A673 (cell line): ENCODE results near the gene BMP8B. TPM values are rescaled to one million over a fixed set of nuclear protein-coding genes. Genes with fewer than 3 reads are reported as not detected.
"Not testable (repeated sequence)": the region's sequence is repeated elsewhere in the genome, so short reads cannot be mapped to it uniquely, and the experiment has no call there.

Experiments used
- BruUV-seq: library from RNA; stranded (reverse); fragments of 400-500 nt; replicated peaks from 2 replicates; lab custom pipeline; 2021; lab: Mats Ljungman, UMichigan
- CTCF ChIA-PET: fragments of 300-600 bp; sonication (Branson Sonifier 250); formaldehyde crosslinking; loops from one replicate; lab custom pipeline; 2022; ENCODE audit warnings: antibody characterized with exemption; lab: Charles Lee
- POLR2A ChIA-PET: fragments of 300-600 bp; sonication (Branson Sonifier 250); formaldehyde crosslinking; loops from one replicate; lab custom pipeline; 2022; ENCODE audit warnings: antibody characterized with exemption; ENCODE audit not compliant: low non-redundant PET; lab: Charles Lee
- DNase-seq: peaks from one replicate; pipeline ENCODE4 v3.0.0-alpha.2; 2015; ENCODE audit warnings: low spot score
- H3K27ac ChIP-seq: fragments of 200-600 bp; sonication (generic); 2 replicates; pipeline ENCODE4 v1.5.1; 2016; ENCODE audit warnings: mixed run types, low read depth, mild to moderate bottlenecking, mixed read lengths, antibody characterized with exemption, low read length; ENCODE audit not compliant: poor library complexity, severe bottlenecking
- H3K27me3 ChIP-seq: fragments of 200-600 bp; sonication (generic); replicated peaks from 2 replicates; pipeline ENCODE4 v1.6.1; 2017; ENCODE audit warnings: mixed run types, low read depth, mild to moderate bottlenecking, mixed read lengths, antibody characterized with exemption, low read length; ENCODE audit not compliant: insufficient read depth, poor library complexity
- H3K36me3 ChIP-seq: fragments of 200-600 bp; sonication (generic); 2 replicates; pipeline ENCODE4 v1.6.1; 2016; ENCODE audit warnings: mixed run types, mild to moderate bottlenecking, mixed read lengths, antibody characterized with exemption, low read length; ENCODE audit not compliant: insufficient read depth, poor library complexity, severe bottlenecking
- H3K4me1 ChIP-seq: fragments of 200-600 bp; sonication (generic); 2 replicates; pipeline ENCODE4 v1.6.1; 2017; ENCODE audit warnings: mixed run types, mild to moderate bottlenecking, mixed read lengths, antibody characterized with exemption, low read length; ENCODE audit not compliant: insufficient read depth, poor library complexity, severe bottlenecking
- H3K4me3 ChIP-seq: fragments of 200-600 bp; sonication (generic); 2 replicates; pipeline ENCODE4 v1.5.1; 2016; ENCODE audit warnings: low read depth, mixed run types, mild to moderate bottlenecking, mixed read lengths, low read length; ENCODE audit not compliant: poor library complexity, severe bottlenecking
- H3K9me3 ChIP-seq: fragments of 200-600 bp; sonication (generic); 2 replicates; pipeline ENCODE4 v1.6.1; 2016; ENCODE audit warnings: mixed run types, low read depth, mild to moderate bottlenecking, mixed read lengths, antibody characterized with exemption, low read length; ENCODE audit not compliant: poor library complexity, severe bottlenecking
- CTCF ChIP-seq: fragments of 300-800, 200-600 bp; sonication (generic); conservative IDR thresholded peaks from 2 replicates; pipeline ENCODE4 v1.5.1; 2017; ENCODE audit warnings: low read depth, mild to moderate bottlenecking, antibody characterized with exemption, low read length, moderate library complexity, mixed read lengths
- EZH2 ChIP-seq: fragments of 200-600 bp; sonication (generic); IDR thresholded peaks from 2 replicates; pipeline ENCODE4 v1.6.1; 2017; ENCODE audit warnings: borderline replicate concordance, low read depth, mild to moderate bottlenecking, mixed read lengths, antibody characterized with exemption, low read length; ENCODE audit not compliant: poor library complexity, severe bottlenecking
- intact Hi-C: fragments of 100-400 bp; cut with micrococcal nuclease; formaldehyde crosslinking; loops from one replicate; pipeline ENCODE4 v1.10.0; 2022; ENCODE audit not compliant: unreplicated experiment
- total RNA-seq: library from RNA; stranded (reverse); gene quantifications from 2 replicates; pipeline ENCODE4 v1.2.3, GENCODE V29; 2021

Gene BMP8B
- total RNA-seq, 1 experiment from 2014 or later, result 0.06 TPM

DNA sequence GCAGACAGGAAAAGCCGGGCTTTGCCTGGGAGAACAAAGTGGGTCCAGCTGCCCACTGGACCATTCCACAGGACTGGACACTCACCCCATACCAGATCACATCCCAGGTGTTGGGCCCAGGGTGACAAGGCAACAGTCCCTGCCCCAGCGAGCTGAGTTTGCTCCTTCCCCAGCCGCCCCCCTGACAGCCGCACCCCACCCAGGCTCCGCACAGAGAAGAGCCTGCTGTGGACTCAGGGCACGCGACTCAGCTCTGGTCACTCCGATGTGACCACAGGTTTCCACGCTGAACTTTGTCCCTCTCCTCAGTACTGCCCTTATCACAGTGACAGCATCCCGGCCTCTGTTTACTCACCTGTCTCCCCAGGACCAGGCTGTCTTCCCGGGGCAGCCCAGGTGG, 1.2 kb downstream of the BMP8B start:
- CTCF ChIA-PET, result no interaction called here
- no peaks in the 10 kb centered on the region for H3K4me1 ChIP-seq
- POLR2A ChIA-PET, result interaction anchor here (0.7 kb wide), 1 partner anchor 49 kb away, joined by 4 read pairs; the partner anchor contains the start of gene PPIE
- TF ChIP-seq EZH2 (no peak), CTCF (no peak)
- intact Hi-C loops, result no loop called here
- no TSS peak for BruUV-seq
- H3K9me3 ChIP-seq, result no peaks in the 10 kb centered on the region
- no peak for DNase-seq
- no peak overlapping the region for H3K4me3 ChIP-seq
- H3K27ac ChIP-seq, result no peak overlapping the region
- no peaks in the 10 kb centered on the region for H3K36me3 ChIP-seq
- peaks cover 28% of the 10 kb centered on the region for H3K27me3 ChIP-seq

- H3K27ac ChIP-seq, H3K4me3 ChIP-seq, H3K9me3 ChIP-seq, intact Hi-C loops, H3K36me3 ChIP-seq, DNase-seq, H3K4me1 ChIP-seq, CTCF ChIA-PET, BruUV-seq: not testable (repeated sequence)
- peaks cover 28% of the 10 kb centered on the region for H3K27me3 ChIP-seq
- POLR2A ChIA-PET, result interaction anchor here (0.7 kb wide), 1 partner anchor 49 kb away, joined by 4 read pairs; the partner anchor contains the start of gene PPIE
Measured at GRCh38 chr1:39787108-39787375, 1.6 kb downstream of the BMP8B start.

DNA sequence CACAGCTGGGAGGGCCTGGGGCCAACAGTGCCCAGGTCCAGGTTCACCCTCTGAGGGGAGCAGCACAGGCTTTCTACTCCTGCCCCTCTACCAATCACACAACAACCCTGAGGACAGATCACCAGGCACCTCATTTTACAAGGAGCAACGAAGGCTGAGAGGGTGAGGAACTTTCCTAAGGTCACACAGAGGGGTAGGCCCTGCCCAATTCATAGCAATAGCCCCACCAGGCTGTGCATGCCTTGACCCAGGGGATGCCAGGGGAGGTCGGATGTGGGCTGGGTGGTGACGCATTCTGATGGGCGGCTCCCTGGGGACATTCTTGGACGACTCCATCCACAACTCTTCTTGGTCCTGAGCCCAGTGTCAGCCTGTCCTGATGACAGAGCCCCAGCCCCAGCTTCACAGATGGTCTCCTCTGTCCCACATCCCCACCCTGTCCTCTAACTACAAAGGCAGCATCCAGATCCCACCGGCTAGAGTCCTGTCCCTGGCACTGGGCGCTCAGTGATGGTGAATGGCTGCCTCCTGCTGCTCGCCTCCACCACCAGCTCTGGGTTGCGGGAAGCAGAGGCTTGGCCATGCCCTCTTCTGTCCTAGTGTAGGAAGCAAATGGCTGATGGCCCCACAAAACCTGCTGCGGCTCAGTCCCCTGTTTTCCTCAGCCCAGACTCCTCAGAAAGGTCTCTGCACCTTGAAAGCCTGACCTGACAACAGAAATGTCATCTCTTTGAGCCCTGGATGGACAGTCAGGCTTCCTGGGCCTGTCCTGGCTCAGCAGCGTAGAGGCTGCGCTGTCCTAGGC, 2.2 kb downstream of the BMP8B start:
- H3K36me3 ChIP-seq, CTCF ChIA-PET, H3K9me3 ChIP-seq, BruUV-seq, H3K27ac ChIP-seq, DNase-seq, H3K4me1 ChIP-seq, H3K4me3 ChIP-seq, intact Hi-C loops: not testable (repeated sequence)
- POLR2A ChIA-PET, result interaction anchor here (0.7 kb wide), 1 partner anchor 48 kb away, joined by 4 read pairs; the partner anchor contains the start of gene PPIE
- H3K27me3 ChIP-seq, result peaks cover 28% of the 10 kb centered on the region

DNA sequence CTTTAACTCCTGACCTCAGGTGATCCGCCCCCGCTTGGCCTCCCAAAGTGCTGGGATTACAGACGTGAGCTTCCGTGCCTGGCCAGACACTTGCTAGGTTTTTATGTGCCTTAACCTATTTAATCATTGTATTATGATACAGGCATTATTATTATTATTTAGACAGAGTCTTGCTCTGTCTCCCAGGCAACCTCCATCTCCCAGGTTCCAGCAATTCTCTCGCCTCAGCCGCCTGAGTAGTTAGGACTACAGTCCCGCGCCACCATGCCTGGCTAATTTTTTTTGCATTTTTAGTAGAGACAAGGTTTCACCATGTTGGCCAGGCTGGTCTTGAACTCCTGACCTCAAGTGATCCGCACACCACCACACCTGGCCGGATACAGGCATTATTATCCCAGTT, 6.0 kb downstream of the BMP8B start:
- H3K4me1 ChIP-seq, H3K27ac ChIP-seq, BruUV-seq, H3K27me3 ChIP-seq, POLR2A ChIA-PET, H3K9me3 ChIP-seq, H3K36me3 ChIP-seq, DNase-seq, intact Hi-C loops, H3K4me3 ChIP-seq, CTCF ChIA-PET: not testable (repeated sequence)
